HG03135 (cell line): ENCODE data around the gene ADTRP.

ENCODE experiments used
- ATAC-seq: cut with Tn5 transposase; IDR thresholded peaks from one replicate; pipeline ENCODE4 v1.9.1; 2021; ENCODE audit warnings: mild to moderate bottlenecking, moderate library complexity; ENCODE audit not compliant: unreplicated experiment

Gene ADTRP

GRCh38 chr6:11758878-11759277 lies 19.7 kb downstream of the ADTRP start:
- no peak for ATAC-seq

GRCh38 chr6:11756726-11757125 lies 21.9 kb downstream of the ADTRP start:
- no peak for ATAC-seq

GRCh38 chr6:11756292-11756691 lies 22.3 kb downstream of the ADTRP start:
- no peak for ATAC-seq

- no peak for ATAC-seq
Measured at GRCh38 chr6:11755725-11756124, 22.9 kb downstream of the ADTRP start.

GRCh38 chr6:11754625-11755271 lies 23.9 kb downstream of the ADTRP start:
- ATAC-seq, result no peak

- no peak for ATAC-seq
Measured at GRCh38 chr6:11753798-11754197, 24.8 kb downstream of the ADTRP start.

- no peak for ATAC-seq
Measured at GRCh38 chr6:11752360-11752759, 26.2 kb downstream of the ADTRP start.

GRCh38 chr6:11750682-11751081 lies 27.9 kb downstream of the ADTRP start:
- ATAC-seq, result no peak

- no peak for ATAC-seq
Measured at GRCh38 chr6:11748591-11749210, 29.9 kb downstream of the ADTRP start.

- ATAC-seq, result no peak
Measured at GRCh38 chr6:11747021-11747420, 31.6 kb downstream of the ADTRP start.

- no peak for ATAC-seq
Measured at GRCh38 chr6:11744753-11745152, 33.9 kb downstream of the ADTRP start.

GRCh38 chr6:11744101-11744500 lies 34.5 kb downstream of the ADTRP start:
- no peak for ATAC-seq

GRCh38 chr6:11740875-11741274 lies 37.7 kb downstream of the ADTRP start:
- ATAC-seq, result no peak

- no peak for ATAC-seq
Measured at GRCh38 chr6:11738661-11739375, 39.8 kb downstream of the ADTRP start.

- no peak for ATAC-seq
Measured at GRCh38 chr6:11738234-11738633, 40.4 kb downstream of the ADTRP start.

- no peak for ATAC-seq
Measured at GRCh38 chr6:11736601-11737000, 42.0 kb downstream of the ADTRP start.

GRCh38 chr6:11734861-11735613 lies 43.6 kb downstream of the ADTRP start:
- ATAC-seq, result no peak

- ATAC-seq, result peak; percentile 65
Measured at GRCh38 chr6:11732036-11732631, 46.5 kb downstream of the ADTRP start.

- no peak for ATAC-seq
Measured at GRCh38 chr6:11731423-11731822, 47.2 kb downstream of the ADTRP start.

- ATAC-seq, result peak; percentile 55
Measured at GRCh38 chr6:11730641-11731040, 48.0 kb downstream of the ADTRP start.

- ATAC-seq, result no peak
Measured at GRCh38 chr6:11729076-11729475, 49.5 kb downstream of the ADTRP start.
